B cell (primary cell): ENCODE results near the gene FEM1B.

ENCODE experiments used
- EZH2 ChIP-seq: IDR thresholded peaks from 2 replicates; pipeline ENCODE4 v1.6.1; 2012; ENCODE audit warnings: borderline replicate concordance, low read depth, mild to moderate bottlenecking, moderate library complexity, low read length; ENCODE audit not compliant: insufficient read depth, poor library complexity, severe bottlenecking
- TF ChIP-seq, protein P1 (sequence below): fragments of 200-600 bp; IDR thresholded peaks from one replicate; pipeline ENCODE4 v1.8.0; 2022; ENCODE audit warnings: antibody characterized with exemption, mild to moderate bottlenecking

DNA sequence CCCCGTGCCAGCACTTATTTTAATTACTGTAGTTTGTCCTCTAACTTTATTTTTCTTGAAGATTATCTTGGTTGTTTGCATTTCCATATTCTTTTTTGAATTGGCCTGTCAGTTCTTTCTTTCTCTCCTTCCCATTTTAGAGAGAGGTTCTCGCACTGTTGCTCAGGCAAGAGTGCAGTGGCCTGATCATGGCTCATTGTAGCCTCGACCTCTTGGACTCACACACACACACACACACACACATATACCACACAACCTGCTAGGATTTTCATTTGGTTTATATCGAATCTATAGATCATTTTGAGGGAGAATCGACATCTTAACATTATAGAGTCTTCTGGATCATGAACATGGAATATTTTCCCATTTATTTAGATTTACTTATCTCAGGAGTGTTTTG, 8.7 kb downstream of the FEM1B start:
- TF ChIP-seq EZH2 = no peak
- TF ChIP-seq, protein P1, sequence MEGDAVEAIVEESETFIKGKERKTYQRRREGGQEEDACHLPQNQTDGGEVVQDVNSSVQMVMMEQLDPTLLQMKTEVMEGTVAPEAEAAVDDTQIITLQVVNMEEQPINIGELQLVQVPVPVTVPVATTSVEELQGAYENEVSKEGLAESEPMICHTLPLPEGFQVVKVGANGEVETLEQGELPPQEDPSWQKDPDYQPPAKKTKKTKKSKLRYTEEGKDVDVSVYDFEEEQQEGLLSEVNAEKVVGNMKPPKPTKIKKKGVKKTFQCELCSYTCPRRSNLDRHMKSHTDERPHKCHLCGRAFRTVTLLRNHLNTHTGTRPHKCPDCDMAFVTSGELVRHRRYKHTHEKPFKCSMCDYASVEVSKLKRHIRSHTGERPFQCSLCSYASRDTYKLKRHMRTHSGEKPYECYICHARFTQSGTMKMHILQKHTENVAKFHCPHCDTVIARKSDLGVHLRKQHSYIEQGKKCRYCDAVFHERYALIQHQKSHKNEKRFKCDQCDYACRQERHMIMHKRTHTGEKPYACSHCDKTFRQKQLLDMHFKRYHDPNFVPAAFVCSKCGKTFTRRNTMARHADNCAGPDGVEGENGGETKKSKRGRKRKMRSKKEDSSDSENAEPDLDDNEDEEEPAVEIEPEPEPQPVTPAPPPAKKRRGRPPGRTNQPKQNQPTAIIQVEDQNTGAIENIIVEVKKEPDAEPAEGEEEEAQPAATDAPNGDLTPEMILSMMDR = no peak
